ENCODE data around the gene ANO3. TPM values are rescaled to one million over a fixed set of nuclear protein-coding genes. Genes with fewer than 3 reads are reported as not detected.
"Not testable (repeated sequence)": the region's sequence is repeated elsewhere in the genome, so short reads cannot be mapped to it uniquely, and the experiment has no call there.

ANO3 gene
- total RNA-seq: not detected

DNA sequence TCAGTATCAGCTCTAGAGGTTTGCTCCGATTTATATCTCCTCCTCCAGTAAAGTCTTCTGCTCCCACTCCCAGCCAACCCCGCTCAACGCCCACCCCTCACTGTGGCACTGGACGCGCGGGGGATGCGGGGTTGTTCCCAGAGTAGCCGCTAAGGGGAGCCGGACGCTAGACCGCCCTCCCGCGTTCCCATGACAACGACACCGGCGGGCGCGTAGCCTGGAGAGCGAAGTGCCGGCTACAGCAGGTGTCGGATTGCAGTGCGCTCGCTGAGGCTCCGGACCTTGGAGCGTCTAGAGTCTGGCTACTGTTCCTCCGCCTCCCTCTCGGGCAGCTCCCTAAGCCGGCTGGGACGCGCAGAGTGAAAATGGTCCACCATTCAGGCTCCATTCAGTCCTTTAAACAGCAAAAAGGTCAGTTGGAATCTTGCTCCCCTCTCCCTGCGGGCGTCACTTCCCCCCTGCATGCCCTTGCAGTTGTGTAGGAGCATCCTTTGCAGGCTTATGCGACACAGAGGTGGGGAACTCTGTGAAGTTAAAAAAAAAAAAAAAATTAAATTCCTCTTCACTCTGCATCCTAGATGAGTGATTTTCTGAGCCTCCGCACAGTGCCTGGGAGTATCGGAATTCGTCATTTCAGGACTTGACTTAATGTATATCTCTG is at the start of gene ANO3:
Gene ANO3 (plus strand): TSS at position 220 of the 661 bp plus-strand sequence. CDS start 146 bp downstream, at position 366.
- Mint-ChIP-seq H3K9me3 (peaks cover 3% of the 10 kb centered on the region), H3K4me1 (no peaks in the 10 kb centered on the region), H3K27me3 (peaks cover 15% of the 10 kb centered on the region), H3K4me3 (no peak within 1 kb of the TSS), H3K36me3 (ENCODE audit: low read depth) (no peaks in the 10 kb centered on the region), H3K27ac (no peak within 1 kb of the TSS)
- ATAC-seq (replicated peaks): no peak

- Mint-ChIP-seq H3K9me3 (no peaks in the 10 kb centered on the region), H3K4me3 (peak overlapping the region; percentile 42), H3K27me3 (peaks cover 19% of the 10 kb centered on the region), H3K27ac (no peak overlapping the region), H3K36me3 (ENCODE audit: low read depth) (no peaks in the 10 kb centered on the region), H3K4me1 (peaks cover 5% of the 10 kb centered on the region)
- ATAC-seq (replicated peaks): no peak
Observed at GRCh38 chr11:26283852-26284408, 48.0 kb upstream of the ANO3 start.

DNA sequence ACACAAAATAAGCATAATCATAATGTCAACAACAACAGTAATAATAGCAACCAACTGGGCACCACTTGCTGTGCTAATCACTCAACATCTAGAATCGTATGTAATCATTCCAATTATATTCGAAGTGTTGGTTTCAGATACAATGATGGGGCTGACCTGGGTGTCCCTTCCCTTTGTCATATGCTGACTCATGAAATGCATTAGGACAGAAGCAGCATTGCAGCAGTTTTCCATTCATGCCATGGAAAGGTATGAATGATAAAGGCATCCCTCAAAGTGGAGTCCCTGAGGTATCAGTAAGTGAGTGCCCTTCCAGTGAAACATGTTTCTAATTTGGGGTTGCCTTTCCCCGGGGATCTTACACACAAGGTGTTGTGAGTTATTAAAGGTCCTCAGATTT is 46.3 kb upstream of the ANO3 start:
- no peak overlapping the region for H3K27ac Mint-ChIP-seq
- H3K27me3 Mint-ChIP-seq: peaks cover 11% of the 10 kb centered on the region
- H3K4me1 Mint-ChIP-seq: peaks cover 5% of the 10 kb centered on the region
- no peaks in the 10 kb centered on the region for H3K9me3 Mint-ChIP-seq
- no peaks in the 10 kb centered on the region for H3K36me3 Mint-ChIP-seq (ENCODE audit: low read depth)
- no peak overlapping the region for H3K4me3 Mint-ChIP-seq
- ATAC-seq (replicated peaks): no peak

DNA sequence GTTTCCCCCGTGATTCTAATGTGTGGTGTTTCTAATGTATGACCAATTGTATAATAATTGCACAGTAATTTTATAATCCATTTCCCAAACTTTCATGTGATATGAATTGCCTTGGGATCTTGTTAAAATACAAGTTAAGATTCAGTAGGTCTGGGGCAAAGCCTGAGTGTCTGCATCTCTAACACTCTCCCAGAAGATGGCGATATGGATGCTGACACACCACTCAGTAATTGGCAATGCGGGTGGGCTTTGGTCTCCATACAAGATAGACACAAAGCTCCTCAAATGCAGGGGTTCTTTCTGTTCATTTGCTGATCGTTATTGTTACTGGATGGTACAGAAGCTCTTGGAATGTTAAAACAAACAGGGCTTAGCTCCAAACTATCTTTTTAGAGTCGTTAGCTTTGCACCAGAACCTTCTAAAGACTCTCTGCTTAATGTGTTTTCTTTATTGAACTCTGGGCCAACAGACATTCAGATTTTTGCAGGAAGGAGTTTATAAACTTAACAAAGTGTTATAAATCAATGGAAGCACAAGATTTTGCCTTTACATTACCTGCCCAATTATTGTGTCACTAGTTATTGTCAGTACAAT is 45.4 kb upstream of the ANO3 start:
- H3K36me3 Mint-ChIP-seq (ENCODE audit: low read depth): no peaks in the 10 kb centered on the region
- peaks cover 5% of the 10 kb centered on the region for H3K4me1 Mint-ChIP-seq
- ATAC-seq (replicated peaks): no peak
- H3K27me3 Mint-ChIP-seq: peaks cover 10% of the 10 kb centered on the region
- no peaks in the 10 kb centered on the region for H3K9me3 Mint-ChIP-seq
- no peak overlapping the region for H3K4me3 Mint-ChIP-seq
- no peak overlapping the region for H3K27ac Mint-ChIP-seq

- peaks cover 11% of the 10 kb centered on the region for H3K27me3 Mint-ChIP-seq
- peaks cover 3% of the 10 kb centered on the region for H3K9me3 Mint-ChIP-seq
- H3K4me1 Mint-ChIP-seq: peaks cover 5% of the 10 kb centered on the region
- no peak overlapping the region for H3K27ac Mint-ChIP-seq
- ATAC-seq (replicated peaks): no peak
- H3K36me3 Mint-ChIP-seq (ENCODE audit: low read depth): no peaks in the 10 kb centered on the region
- H3K4me3 Mint-ChIP-seq: no peak overlapping the region
Observed at GRCh38 chr11:26287067-26287518, 44.8 kb upstream of the ANO3 start.

DNA sequence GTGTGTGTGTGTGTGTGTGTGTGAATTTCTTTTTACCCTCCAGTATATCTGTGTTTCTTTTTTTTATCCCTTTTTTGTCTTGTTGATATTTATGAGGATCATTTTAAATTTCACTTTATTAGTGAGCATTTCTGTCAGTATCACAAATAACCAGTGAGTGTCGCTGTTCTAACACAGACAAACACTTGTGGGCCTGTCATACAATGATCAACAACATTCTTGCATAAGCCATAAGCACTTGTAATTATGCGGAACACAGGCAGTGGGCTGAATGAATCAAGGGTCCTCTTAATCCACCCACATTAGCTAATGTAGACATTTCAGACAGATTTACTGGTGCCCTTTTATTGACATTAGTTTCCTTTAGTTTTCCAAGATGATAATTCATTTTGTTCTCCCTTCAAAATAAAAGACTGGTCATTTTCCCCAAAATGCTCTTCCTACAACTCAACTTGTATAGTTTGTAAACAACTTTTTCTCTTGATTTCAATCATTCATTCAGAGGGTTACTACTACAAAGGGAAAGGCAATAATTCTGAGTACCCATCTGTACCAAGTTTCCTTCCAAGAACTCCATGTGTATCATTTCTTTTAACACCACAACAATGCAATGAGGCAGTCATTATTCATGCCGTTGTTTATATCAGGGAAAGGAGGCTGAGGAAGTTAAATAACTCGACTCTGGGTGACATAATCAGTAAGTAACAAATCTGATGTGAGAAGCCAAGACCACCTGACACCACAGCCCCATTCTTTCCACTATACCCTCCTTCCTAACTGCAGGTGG is 34.5 kb upstream of the ANO3 start:
- H3K4me3 Mint-ChIP-seq: no peak overlapping the region
- no peaks in the 10 kb centered on the region for H3K27me3 Mint-ChIP-seq
- H3K36me3 Mint-ChIP-seq (ENCODE audit: low read depth): no peaks in the 10 kb centered on the region
- no peak for ATAC-seq (replicated peaks)
- no peak overlapping the region for H3K27ac Mint-ChIP-seq
- H3K9me3 Mint-ChIP-seq: no peaks in the 10 kb centered on the region
- no peaks in the 10 kb centered on the region for H3K4me1 Mint-ChIP-seq

DNA sequence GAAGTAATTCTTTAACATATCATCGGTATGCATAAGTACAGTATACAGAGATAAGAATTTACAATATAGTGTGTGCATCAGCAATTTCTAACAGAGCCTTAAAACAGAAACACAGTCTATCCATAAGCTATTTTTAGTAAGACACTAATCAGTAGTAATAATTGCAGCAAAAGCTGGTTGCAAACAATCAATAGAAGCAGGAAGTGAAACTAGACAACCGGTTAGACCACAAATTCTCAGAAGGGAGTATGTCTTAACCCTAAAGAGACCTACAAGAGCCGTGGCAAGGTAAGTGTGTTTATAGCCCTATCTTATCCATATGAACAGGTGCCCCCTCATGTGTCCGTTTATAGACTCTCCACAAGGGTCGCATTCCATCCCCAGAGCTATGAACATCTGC is 15.6 kb upstream of the ANO3 start:
- not testable (repeated sequence) for H3K4me1 Mint-ChIP-seq; H3K27me3 Mint-ChIP-seq; H3K27ac Mint-ChIP-seq; ATAC-seq (replicated peaks); H3K9me3 Mint-ChIP-seq; H3K4me3 Mint-ChIP-seq; H3K36me3 Mint-ChIP-seq (ENCODE audit: low read depth)

GRCh38 chr11:26319906-26320305 is 12.0 kb upstream of the ANO3 start:
- Mint-ChIP-seq H3K36me3 (ENCODE audit: low read depth) (no peaks in the 10 kb centered on the region), H3K27me3 (peaks cover 3% of the 10 kb centered on the region), H3K4me3 (no peak overlapping the region), H3K9me3 (peaks cover 3% of the 10 kb centered on the region), H3K4me1 (no peaks in the 10 kb centered on the region), H3K27ac (no peak overlapping the region)
- no peak for ATAC-seq (replicated peaks)

DNA sequence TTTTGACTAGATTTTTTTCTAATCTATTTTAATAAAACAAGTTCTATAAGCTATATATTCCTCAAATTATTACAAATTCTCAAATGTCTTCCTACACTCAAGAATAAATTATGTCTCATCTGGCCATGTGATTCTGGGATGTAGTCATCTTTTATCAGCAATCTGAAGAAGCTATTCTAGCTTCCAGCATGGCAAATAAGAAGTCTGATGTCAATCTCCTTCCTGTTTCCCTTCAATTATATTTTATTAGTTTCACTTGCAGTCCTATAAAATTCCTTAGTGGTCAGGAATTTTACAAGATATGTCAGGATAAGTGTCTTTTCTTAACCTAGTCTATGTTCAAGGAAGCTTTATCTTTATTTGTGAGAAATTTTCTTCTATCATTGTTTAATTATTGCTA is 10.4 kb upstream of the ANO3 start:
- Mint-ChIP-seq H3K27ac (no peak overlapping the region), H3K27me3 (peaks cover 3% of the 10 kb centered on the region), H3K4me1 (no peaks in the 10 kb centered on the region), H3K4me3 (no peak overlapping the region), H3K9me3 (peaks cover 3% of the 10 kb centered on the region), H3K36me3 (ENCODE audit: low read depth) (no peaks in the 10 kb centered on the region)
- ATAC-seq (replicated peaks): no peak

- no peak for ATAC-seq (replicated peaks)
- Mint-ChIP-seq H3K36me3 (ENCODE audit: low read depth) (no peaks in the 10 kb centered on the region), H3K27ac (no peak overlapping the region), H3K4me3 (no peak overlapping the region), H3K4me1 (no peaks in the 10 kb centered on the region), H3K9me3 (peaks cover 3% of the 10 kb centered on the region), H3K27me3 (peaks cover 3% of the 10 kb centered on the region)
Observed at GRCh38 chr11:26322335-26323067, 9.4 kb upstream of the ANO3 start.

DNA sequence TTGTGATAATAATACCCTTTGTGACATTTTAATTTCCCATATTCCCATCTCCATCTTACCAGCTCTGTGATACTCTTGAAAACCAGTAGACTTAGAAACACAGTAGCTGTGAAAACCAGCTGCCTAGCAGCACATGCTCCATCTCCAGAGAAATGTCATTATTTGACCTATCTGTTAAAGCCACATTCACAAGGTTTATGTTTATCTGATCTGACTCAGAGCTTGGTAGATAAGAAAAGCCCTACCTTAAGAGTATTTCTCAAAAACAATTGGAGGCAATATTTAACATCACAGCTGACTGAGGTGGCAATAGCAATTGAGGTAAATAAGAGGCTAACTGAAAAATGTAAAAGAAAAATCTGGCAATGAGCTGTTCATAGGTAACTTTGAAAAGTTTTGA is 8.1 kb upstream of the ANO3 start:
- H3K27ac Mint-ChIP-seq: no peak overlapping the region
- H3K4me3 Mint-ChIP-seq: no peak overlapping the region

DNA sequence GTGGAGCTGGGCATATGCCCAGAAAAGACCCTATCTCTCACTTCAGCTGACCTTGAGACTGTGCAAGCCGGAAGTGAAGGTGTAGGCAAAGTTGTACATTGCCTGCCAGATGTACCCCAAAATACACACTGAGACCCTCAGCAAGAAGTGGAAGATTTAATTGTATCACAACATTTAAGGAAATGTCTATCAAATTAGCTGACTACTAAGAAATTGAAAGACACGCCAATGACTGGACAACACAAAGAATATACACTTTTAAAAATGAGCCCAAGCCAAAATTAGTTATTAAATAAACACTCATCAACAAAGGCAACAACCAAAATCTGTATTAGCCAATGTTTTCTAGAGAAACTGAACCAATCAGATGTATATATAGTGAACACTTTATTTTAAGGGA is 7.7 kb upstream of the ANO3 start:
- Mint-ChIP-seq H3K27me3 (peaks cover 1% of the 10 kb centered on the region), H3K4me1 (no peaks in the 10 kb centered on the region), H3K27ac (no peak overlapping the region), H3K9me3 (peaks cover 1% of the 10 kb centered on the region), H3K36me3 (ENCODE audit: low read depth) (no peaks in the 10 kb centered on the region), H3K4me3 (no peak overlapping the region)
- ATAC-seq (replicated peaks): no peak

More for the DNA sequence above, 8.1 kb upstream of the ANO3 start:
- peaks cover 3% of the 10 kb centered on the region for H3K27me3 Mint-ChIP-seq
- no peak for ATAC-seq (replicated peaks)
- H3K4me1 Mint-ChIP-seq: no peaks in the 10 kb centered on the region
- peaks cover 3% of the 10 kb centered on the region for H3K9me3 Mint-ChIP-seq
- H3K36me3 Mint-ChIP-seq (ENCODE audit: low read depth): no peaks in the 10 kb centered on the region

- H3K27ac Mint-ChIP-seq: no peak overlapping the region
- peaks cover 3% of the 10 kb centered on the region for H3K9me3 Mint-ChIP-seq
- H3K4me3 Mint-ChIP-seq: no peak overlapping the region
- H3K27me3 Mint-ChIP-seq: peaks cover 3% of the 10 kb centered on the region
- H3K36me3 Mint-ChIP-seq (ENCODE audit: low read depth): no peaks in the 10 kb centered on the region
- ATAC-seq (replicated peaks): no peak
- no peaks in the 10 kb centered on the region for H3K4me1 Mint-ChIP-seq
Observed at GRCh38 chr11:26326793-26327400, 5.0 kb upstream of the ANO3 start.

DNA sequence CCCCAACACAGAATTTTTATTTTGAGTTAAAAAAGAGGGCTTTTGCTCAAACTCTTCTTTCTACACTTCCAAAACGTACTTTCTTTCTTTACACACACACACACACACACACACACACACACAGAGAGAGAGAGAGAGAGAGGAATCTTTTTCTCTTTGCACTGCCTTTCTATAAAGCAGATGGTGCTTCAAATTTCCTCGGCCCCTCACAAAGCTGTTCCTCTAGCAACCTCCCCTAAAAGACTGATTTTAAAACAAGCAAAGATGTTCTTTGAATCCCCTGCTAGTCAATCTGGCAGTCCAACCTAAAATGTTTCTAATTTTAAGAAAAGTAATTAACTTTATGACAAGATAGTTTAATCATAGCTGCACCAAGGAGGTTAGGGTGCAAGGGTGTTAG is 2.7 kb upstream of the ANO3 start:
- Mint-ChIP-seq H3K4me1 (no peaks in the 10 kb centered on the region), H3K27me3 (peaks cover 15% of the 10 kb centered on the region), H3K36me3 (ENCODE audit: low read depth) (no peaks in the 10 kb centered on the region), H3K9me3 (peaks cover 3% of the 10 kb centered on the region), H3K4me3 (no peak overlapping the region), H3K27ac (no peak overlapping the region)
- no peak for ATAC-seq (replicated peaks)

All from activated T-helper 17 cell treated with anti-CD3 and anti-CD28 coated beads, Interleukin-2, amount 50 U/mL, for 72 hours (primary cell).